Stimulated activated CD4-positive, alpha-beta T cell treated with anti-CD3 and anti-CD28 coated beads, Interleukin-2, amount 100 ng/mL, for 24 hours (primary cell): Measurements from ENCODE around the gene PILRB.

Experiments used
- DNase-seq, 2 donors: peaks; one replicate each; pipeline ENCODE4 v3.0.0-alpha.2; 2020

PILRB gene

DNA sequence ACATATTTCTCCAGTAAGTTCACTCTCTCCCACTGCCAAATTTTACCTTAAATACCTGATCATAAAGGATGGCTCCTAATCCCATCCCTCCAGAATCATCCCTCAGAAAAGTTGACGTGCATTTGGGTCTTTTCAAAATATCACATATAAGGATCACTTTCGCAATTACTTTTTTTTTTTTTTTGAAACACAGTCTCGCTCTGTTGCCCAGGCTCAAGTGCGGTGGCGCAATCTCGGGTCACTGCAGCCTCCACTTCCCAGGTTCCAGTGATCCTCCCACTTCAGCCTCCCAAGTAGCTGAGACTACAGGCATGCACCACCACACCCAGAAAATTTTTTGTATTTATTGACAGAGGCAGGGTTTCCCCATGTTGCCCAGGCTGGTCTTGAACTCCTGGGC, 53.2 kb downstream of the PILRB start:
- DNase-seq, result no peak

GRCh38 chr7:100413346-100413745, 55.4 kb downstream of the PILRB start:
- no peak for DNase-seq

DNA sequence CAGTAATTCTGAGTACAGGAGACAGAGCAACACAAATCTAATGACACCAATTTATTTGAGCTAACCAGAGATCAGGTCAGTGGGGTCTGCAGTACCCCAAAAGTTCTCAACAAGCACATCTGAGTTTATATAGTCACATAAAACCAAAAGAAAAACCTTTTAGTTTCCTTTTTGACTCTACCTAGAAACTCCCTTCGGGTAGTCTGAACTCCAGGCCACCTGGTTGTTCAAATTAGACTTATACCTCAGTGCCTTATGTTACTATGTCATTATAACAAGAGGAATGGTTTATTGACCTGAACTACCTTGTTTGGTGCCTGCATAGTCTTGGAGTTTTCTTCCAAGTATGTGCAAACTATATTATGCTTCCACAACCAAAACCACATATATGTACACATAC, 56.0 kb downstream of the PILRB start:
- DNase-seq, result no peak

DNA sequence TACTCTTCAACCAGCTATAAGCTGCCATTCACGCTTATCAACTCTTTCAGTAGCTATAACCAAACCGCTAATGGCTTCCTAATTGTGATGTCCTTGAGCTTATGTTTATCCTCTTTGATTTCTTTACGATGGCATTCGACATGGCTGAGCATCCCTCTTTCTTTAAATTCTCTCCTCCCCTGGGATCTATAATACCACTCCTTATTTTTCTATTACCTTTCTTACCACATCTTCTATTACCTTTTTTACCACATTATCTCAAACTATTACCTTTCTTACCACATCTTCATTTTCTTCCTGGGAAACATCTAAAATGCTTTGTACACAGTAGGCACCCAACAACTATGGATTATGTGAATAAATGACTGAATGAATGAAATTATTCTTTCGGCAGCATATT, 57.5 kb downstream of the PILRB start:
- no peak for DNase-seq
